RWPE2 (cell line): ENCODE measurements around the gene TNNT2.

Experiments
- ATAC-seq: fragments of 200-7000 bp; cut with Tn5 transposase; 3 replicates; pipeline ENCODE4 v1.9.1; 2021; ENCODE audit warnings: low read depth
- DNase-seq: peaks from one replicate; pipeline ENCODE4 v3.0.0-alpha.2; 2020; ENCODE audit warnings: low spot score
- H3K27ac ChIP-seq: fragments of 450-650 bp; 2 replicates; pipeline ENCODE4 v1.5.1; 2017; ENCODE audit warnings: mild to moderate bottlenecking; ENCODE audit not compliant: poor library complexity, severe bottlenecking
- H3K27me3 ChIP-seq: fragments of 250-450 bp; sonication (Bioruptor Pico); 2 replicates; pipeline ENCODE4 v1.5.1; 2021; ENCODE audit warnings: mild to moderate bottlenecking, moderate library complexity; ENCODE audit not compliant: insufficient read depth, poor library complexity, severe bottlenecking
- H3K36me3 ChIP-seq: fragments of 250-450 bp; sonication (Bioruptor Pico); 2 replicates; pipeline ENCODE4 v1.5.1; 2020; ENCODE audit warnings: low read depth, mild to moderate bottlenecking, moderate library complexity
- H3K4me1 ChIP-seq: fragments of 250-450 bp; sonication (Bioruptor Pico); 2 replicates; pipeline ENCODE4 v1.5.1; 2021; ENCODE audit warnings: mild to moderate bottlenecking, moderate library complexity; ENCODE audit not compliant: insufficient read depth, poor library complexity, severe bottlenecking
- H3K4me3 ChIP-seq: fragments of 250-450 bp; sonication (Bioruptor Pico); 2 replicates; pipeline ENCODE4 v1.5.1; 2021; ENCODE audit warnings: mild to moderate bottlenecking, moderate library complexity; ENCODE audit not compliant: severe bottlenecking
- H3K9me3 ChIP-seq: fragments of 250-450 bp; sonication (Bioruptor Pico); 2 replicates; pipeline ENCODE4 v1.5.1; 2021; ENCODE audit warnings: mild to moderate bottlenecking, moderate library complexity; ENCODE audit not compliant: severe bottlenecking
- TF ChIP-seq, protein P1 (sequence below): fragments of 450-650 bp; IDR thresholded peaks from one replicate; pipeline ENCODE4 v1.5.1; 2017; ENCODE audit warnings: mild to moderate bottlenecking, moderate library complexity; ENCODE audit not compliant: poor library complexity, severe bottlenecking

The TNNT2 gene

DNA sequence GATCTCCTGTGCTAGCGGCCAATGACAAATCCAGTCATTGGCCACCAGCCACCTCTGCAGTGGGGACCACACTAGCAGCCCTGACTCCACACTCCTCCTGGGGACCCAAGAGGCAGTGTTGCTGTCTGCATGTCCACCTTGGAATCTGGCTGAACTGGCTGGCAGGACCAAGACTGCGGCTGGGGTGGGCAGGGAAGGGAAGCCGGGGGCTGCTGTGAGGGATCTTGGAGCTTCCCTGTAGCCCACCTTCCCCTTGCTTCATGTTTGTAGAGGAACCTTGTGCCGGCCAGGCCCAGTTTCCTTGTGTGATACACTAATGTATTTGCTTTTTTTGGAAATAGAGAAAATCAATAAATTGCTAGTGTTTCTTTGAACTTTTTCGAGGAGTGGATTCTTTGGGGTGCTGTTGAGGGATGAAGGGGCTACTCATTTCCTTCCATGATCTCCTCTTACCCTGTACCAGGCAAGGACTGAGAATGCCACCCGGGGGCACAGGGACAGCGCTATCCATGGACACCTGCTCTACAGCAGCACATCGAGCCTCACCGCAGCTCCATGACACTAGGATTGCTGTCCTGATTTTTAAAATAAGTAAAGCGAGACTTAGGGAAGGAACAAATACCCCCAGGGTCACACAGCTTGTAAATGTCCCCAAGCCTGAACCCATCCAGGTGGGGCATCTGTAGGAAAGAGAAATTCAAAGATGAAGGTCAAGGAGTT lies 44.7 kb downstream of the TNNT2 start:
- TF ChIP-seq, protein P1, sequence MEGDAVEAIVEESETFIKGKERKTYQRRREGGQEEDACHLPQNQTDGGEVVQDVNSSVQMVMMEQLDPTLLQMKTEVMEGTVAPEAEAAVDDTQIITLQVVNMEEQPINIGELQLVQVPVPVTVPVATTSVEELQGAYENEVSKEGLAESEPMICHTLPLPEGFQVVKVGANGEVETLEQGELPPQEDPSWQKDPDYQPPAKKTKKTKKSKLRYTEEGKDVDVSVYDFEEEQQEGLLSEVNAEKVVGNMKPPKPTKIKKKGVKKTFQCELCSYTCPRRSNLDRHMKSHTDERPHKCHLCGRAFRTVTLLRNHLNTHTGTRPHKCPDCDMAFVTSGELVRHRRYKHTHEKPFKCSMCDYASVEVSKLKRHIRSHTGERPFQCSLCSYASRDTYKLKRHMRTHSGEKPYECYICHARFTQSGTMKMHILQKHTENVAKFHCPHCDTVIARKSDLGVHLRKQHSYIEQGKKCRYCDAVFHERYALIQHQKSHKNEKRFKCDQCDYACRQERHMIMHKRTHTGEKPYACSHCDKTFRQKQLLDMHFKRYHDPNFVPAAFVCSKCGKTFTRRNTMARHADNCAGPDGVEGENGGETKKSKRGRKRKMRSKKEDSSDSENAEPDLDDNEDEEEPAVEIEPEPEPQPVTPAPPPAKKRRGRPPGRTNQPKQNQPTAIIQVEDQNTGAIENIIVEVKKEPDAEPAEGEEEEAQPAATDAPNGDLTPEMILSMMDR: no peak
- Histone ChIP-seq H3K9me3 (no peaks in the 10 kb centered on the region), H3K4me1 (no peaks in the 10 kb centered on the region), H3K27ac (no peak overlapping the region), H3K36me3 (peaks cover 20% of the 10 kb centered on the region), H3K4me3 (no peak overlapping the region), H3K27me3 (no peaks in the 10 kb centered on the region)
- ATAC-seq (no peak), DNase-seq (no peak)

DNA sequence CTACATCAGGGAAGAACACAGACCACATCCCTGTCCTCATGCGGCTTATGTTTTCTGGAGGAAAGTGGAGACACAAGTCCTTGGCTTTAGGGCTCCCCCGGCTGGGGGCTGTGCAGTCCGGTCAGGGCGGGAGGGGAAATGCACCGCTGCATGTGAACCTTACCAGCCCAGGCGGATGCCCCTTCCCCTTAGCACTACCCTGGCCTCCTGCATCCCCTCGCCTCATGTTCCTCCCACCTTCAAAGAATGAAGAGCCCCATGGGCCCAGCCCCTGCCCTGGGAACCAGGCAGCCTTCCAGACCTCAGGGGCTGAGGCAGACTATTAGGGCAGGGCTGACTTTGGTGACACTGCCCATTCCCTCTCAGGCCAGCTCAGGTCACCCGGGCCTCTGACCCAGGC lies 45.5 kb downstream of the TNNT2 start:
- DNase-seq: no peak
- no peaks in the 10 kb centered on the region for H3K9me3 ChIP-seq
- ATAC-seq: no peak
- H3K4me3 ChIP-seq: no peak overlapping the region
- H3K36me3 ChIP-seq: peaks cover 28% of the 10 kb centered on the region
- no peaks in the 10 kb centered on the region for H3K4me1 ChIP-seq
- TF ChIP-seq, protein P1: no peak
- no peak overlapping the region for H3K27ac ChIP-seq
- no peaks in the 10 kb centered on the region for H3K27me3 ChIP-seq

DNA sequence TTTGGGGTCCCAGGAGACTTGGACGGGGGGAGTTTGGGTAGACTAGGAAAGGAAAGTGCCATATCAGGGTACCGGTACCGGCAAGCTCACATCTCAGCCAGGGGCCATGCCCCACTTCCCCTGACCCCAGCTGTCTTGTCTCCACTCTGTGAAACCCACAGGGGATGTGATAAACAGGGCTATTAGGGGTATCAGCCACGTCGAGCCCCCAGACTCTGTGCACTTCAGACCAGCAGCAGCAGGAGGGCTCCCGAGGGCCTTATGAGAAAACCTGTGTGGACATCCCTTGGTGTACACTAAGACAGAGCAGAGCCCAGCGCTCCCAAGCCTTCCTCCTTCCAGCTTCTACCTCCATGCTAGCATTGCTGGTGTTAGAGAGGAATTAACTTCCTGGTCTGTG lies 46.3 kb downstream of the TNNT2 start:
- no peaks in the 10 kb centered on the region for H3K9me3 ChIP-seq
- no peak overlapping the region for H3K27ac ChIP-seq
- H3K4me1 ChIP-seq: no peaks in the 10 kb centered on the region
- H3K36me3 ChIP-seq: peaks cover 36% of the 10 kb centered on the region
- H3K27me3 ChIP-seq: no peaks in the 10 kb centered on the region
- DNase-seq (no peak), ATAC-seq (no peak)
- TF ChIP-seq, protein P1: no peak
- H3K4me3 ChIP-seq: no peak overlapping the region

DNA sequence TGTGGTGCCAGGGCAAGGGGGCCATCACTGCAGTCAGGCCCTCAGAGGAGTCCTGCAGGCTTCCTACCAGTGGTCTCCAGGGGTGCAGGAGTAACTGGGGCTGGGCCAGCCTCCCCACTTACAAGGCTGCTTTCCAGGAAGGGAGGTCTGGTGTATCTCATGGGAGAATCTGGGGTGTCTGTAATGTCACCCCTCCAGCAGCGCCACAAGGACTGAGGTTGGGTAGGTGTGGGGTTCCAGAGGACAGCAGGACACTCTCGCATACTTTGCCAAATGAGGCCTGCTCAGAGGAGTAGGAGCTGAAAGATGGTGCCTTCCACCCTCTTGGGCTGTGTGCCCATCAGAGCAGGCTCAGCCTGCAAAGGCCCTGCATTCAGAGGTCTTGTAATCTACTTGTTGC lies 46.9 kb downstream of the TNNT2 start:
- Histone ChIP-seq H3K4me3 (no peak overlapping the region), H3K4me1 (no peaks in the 10 kb centered on the region), H3K27ac (no peak overlapping the region), H3K27me3 (no peaks in the 10 kb centered on the region), H3K36me3 (peaks cover 42% of the 10 kb centered on the region), H3K9me3 (no peaks in the 10 kb centered on the region)
- ATAC-seq (no peak), DNase-seq (no peak)
- TF ChIP-seq, protein P1: no peak

DNA sequence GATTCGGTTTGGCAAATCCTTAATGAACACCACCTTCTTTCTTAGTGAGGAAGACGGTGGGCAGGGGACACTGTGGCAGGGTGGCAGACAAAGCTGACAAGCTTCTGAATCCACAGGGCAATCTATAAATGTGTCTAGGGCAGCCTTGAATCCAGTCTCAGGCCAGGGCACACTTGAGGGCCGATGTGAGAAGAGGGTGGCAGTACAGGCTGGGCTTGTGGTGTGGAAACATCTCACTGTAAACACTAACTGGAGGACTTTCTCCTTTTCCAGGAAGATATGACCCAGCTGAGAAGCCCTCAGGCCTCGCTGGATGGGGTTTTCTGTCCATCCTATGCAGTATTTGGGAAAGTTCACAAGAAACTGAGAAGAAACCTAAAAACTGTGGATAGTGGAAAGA lies 47.7 kb downstream of the TNNT2 start:
- Histone ChIP-seq H3K9me3 (no peaks in the 10 kb centered on the region), H3K36me3 (peaks cover 48% of the 10 kb centered on the region), H3K27me3 (no peaks in the 10 kb centered on the region), H3K27ac (no peak overlapping the region), H3K4me1 (no peaks in the 10 kb centered on the region), H3K4me3 (no peak overlapping the region)
- no peak for ATAC-seq
- DNase-seq: no peak
- TF ChIP-seq, protein P1: no peak
